Adrenal gland (tissue), 5 donors: ENCODE measurements around the gene GTPBP3.

Experiments used
- POLR2A ChIP-seq, 2 donors: fragments of 450-650 bp; IDR thresholded peaks; one replicate each; pipeline ENCODE4 v1.6.1; 2017; ENCODE audit warnings: antibody characterized with exemption in 2 of 2, mild to moderate bottlenecking in 2 of 2, moderate library complexity in 1 of 2
- TF ChIP-seq, protein P1 (sequence below), 6 experiments: fragments of 450-650 bp in 4 of 6; fragments of 200-600 bp in 2 of 6; sonication (generic) in 1 of 6; IDR thresholded peaks; 1 replicate in 5 of 6; 2 replicates in 1 of 6; pipeline versions ENCODE4 v1.5.1 to v1.8.0; 2016 to 2021; ENCODE audit warnings: antibody characterized with exemption in 6 of 6, mild to moderate bottlenecking in 2 of 6, moderate library complexity in 1 of 6
- donor health status: DM: no; HTN: no; CAD: no.

- TF ChIP-seq, protein P1, sequence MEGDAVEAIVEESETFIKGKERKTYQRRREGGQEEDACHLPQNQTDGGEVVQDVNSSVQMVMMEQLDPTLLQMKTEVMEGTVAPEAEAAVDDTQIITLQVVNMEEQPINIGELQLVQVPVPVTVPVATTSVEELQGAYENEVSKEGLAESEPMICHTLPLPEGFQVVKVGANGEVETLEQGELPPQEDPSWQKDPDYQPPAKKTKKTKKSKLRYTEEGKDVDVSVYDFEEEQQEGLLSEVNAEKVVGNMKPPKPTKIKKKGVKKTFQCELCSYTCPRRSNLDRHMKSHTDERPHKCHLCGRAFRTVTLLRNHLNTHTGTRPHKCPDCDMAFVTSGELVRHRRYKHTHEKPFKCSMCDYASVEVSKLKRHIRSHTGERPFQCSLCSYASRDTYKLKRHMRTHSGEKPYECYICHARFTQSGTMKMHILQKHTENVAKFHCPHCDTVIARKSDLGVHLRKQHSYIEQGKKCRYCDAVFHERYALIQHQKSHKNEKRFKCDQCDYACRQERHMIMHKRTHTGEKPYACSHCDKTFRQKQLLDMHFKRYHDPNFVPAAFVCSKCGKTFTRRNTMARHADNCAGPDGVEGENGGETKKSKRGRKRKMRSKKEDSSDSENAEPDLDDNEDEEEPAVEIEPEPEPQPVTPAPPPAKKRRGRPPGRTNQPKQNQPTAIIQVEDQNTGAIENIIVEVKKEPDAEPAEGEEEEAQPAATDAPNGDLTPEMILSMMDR (IDR thresholded peaks at IDR 0.05), result no peak
- no peak for TF ChIP-seq POLR2A (IDR thresholded peaks at IDR 0.05)
Measured at GRCh38 chr19:17389288-17389687, 51.9 kb downstream of the GTPBP3 start.
